Tibial nerve (tissue), 4 donors: ENCODE measurements around the gene PRPF40B. TPM values are rescaled to one million over a fixed set of nuclear protein-coding genes. Genes with fewer than 3 reads are reported as not detected.
A peak's percentile ranks its signal among the peaks of the same experiment; 100 is the strongest.

Experiments used
- DNase-seq, 2 donors: peaks; one replicate each; pipeline ENCODE4 v3.0.0-alpha.2; 2019; ENCODE audit warnings: low spot score in 2 of 2
- H3K27ac ChIP-seq, 4 donors: fragments of 200-600 bp; sonication (generic) in 3 of 4; one replicate each; pipeline ENCODE4 v1.5.1; 2017 to 2019; ENCODE audit warnings: mild to moderate bottlenecking in 1 of 4
- H3K27me3 ChIP-seq, 2 donors: fragments of 200-600 bp; sonication (generic) in 1 of 2; one replicate each; pipeline versions ENCODE4 v1.5.1 to v1.6.0; 2017 to 2019
- H3K36me3 ChIP-seq, 3 donors: fragments of 200-600 bp; sonication (generic); one replicate each; pipeline ENCODE4 v1.5.1; 2018 to 2019
- H3K4me1 ChIP-seq, 4 donors: fragments of 200-600 bp; sonication (generic) in 3 of 4; one replicate each; pipeline ENCODE4 v1.5.1; 2017 to 2019
- H3K4me3 ChIP-seq, 4 donors: fragments of 200-600 bp; sonication (generic) in 3 of 4; one replicate each; pipeline ENCODE4 v1.5.1; 2017 to 2019; ENCODE audit warnings: mild to moderate bottlenecking in 1 of 4, moderate library complexity in 1 of 4
- H3K9me3 ChIP-seq, 4 donors: fragments of 200-600 bp; sonication (generic) in 3 of 4; one replicate each; pipeline ENCODE4 v1.5.1; 2017 to 2019
- EP300 ChIP-seq, 2 donors: sonication (generic); formaldehyde crosslinking; IDR thresholded peaks; one replicate each; pipeline ENCODE4 v1.6.1; 2017; ENCODE audit warnings: antibody characterized with exemption in 2 of 2, mild to moderate bottlenecking in 1 of 2
- POLR2A ChIP-seq, 2 donors: fragments of 450-650 bp; IDR thresholded peaks; one replicate each; pipeline ENCODE4 v1.6.1; 2017; ENCODE audit warnings: antibody characterized with exemption in 2 of 2, mild to moderate bottlenecking in 2 of 2, moderate library complexity in 2 of 2
- WGBS, 2 donors: methylation state at CpG; one replicate each; pipeline ENCODE4 v1.1.5; 2018; 5-methylcytosine and 5-hydroxymethylcytosine counted together
- total RNA-seq, 4 donors: library from RNA; depleted of rRNA; stranded (reverse); fragments of >200 nt; gene quantifications; one replicate each; pipeline ENCODE4 v1.1.0, GENCODE V29; 2016
- TF ChIP-seq, protein P1 (sequence below), 5 experiments: fragments of 200-600 bp in 3 of 5; fragments of 450-650 bp in 2 of 5; sonication (generic) in 3 of 5; IDR thresholded peaks; one replicate each; pipeline ENCODE4 v1.5.1; 2016 to 2019; ENCODE audit warnings: antibody characterized with exemption in 5 of 5, mild to moderate bottlenecking in 3 of 5, moderate library complexity in 2 of 5

The PRPF40B gene
- total RNA-seq, 4 donors from 2014 or later: 18.1 to 36.0 (median 21.4) TPM

DNA sequence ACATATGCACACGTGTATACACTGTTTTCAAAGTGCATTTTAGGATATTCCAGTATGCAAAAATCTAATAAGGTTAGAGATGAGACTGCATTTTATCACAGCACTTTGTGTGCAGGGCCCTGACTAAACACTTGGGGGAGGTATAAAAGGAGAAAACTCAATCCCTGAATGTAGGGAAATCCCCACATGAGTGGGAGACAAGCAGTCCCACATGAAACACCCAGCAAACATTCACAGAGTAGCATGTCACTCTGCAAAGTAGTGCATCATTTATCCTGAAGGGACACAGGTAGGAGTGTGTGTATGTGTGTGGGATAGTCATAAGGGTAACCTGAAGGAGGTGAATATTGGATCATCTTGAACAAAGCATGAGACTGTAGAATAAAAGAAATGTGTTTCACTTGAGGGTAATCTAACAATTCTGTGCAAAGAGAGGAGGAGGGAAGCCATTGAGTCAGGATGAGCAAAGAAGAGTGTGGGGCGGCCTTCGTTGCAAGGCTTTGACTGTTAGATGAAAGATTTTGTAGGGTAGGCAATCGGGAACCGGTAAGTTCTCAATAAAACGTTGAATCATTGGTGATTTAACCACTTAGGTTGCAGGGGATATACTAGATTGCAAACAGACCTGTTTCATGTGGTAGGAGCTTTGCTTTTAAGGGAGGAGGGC, 2.9 kb downstream of the PRPF40B start:
- H3K36me3 ChIP-seq: peaks cover 0 to under 1% (median 0%) of the 10 kb centered on the region in 3 donors
- no peak for DNase-seq
- 71 to 73% methylated on average over 6 of the region's 6 CpGs for WGBS, 2 donors
- no peaks in the 10 kb centered on the region for H3K9me3 ChIP-seq
- H3K4me3 ChIP-seq: no peak overlapping the region
- H3K27me3 ChIP-seq: no peaks in the 10 kb centered on the region
- H3K4me1 ChIP-seq: peaks cover 0 to 25% (median 13%) of the 10 kb centered on the region in 4 donors
- H3K27ac ChIP-seq: peak overlapping the region in 1 of 4 donors; percentile 0
- no peak for TF ChIP-seq POLR2A (IDR thresholded peaks at IDR 0.05)
- no peak for TF ChIP-seq EP300 (IDR thresholded peaks at IDR 0.05)
- TF ChIP-seq, protein P1, sequence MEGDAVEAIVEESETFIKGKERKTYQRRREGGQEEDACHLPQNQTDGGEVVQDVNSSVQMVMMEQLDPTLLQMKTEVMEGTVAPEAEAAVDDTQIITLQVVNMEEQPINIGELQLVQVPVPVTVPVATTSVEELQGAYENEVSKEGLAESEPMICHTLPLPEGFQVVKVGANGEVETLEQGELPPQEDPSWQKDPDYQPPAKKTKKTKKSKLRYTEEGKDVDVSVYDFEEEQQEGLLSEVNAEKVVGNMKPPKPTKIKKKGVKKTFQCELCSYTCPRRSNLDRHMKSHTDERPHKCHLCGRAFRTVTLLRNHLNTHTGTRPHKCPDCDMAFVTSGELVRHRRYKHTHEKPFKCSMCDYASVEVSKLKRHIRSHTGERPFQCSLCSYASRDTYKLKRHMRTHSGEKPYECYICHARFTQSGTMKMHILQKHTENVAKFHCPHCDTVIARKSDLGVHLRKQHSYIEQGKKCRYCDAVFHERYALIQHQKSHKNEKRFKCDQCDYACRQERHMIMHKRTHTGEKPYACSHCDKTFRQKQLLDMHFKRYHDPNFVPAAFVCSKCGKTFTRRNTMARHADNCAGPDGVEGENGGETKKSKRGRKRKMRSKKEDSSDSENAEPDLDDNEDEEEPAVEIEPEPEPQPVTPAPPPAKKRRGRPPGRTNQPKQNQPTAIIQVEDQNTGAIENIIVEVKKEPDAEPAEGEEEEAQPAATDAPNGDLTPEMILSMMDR (IDR thresholded peaks at IDR 0.05): no peak

DNA sequence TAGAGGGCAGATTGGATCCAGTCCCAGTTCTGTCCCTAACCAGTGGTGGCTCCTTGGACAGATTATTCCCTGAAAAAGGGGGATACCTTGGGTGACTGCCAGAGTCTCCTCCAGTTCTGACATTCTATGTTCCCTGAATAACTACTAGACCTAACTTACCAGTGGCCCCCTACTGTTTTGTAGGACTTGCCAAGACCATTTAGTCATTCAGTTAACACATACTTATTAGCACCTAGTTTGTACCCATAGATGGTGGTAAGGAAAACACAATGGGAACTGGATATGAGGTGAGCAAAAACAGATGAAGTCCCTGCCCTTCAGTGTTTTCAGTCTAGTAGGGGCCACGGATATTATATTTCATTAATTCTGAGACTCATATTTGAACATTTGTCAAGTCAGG, 3.5 kb downstream of the PRPF40B start:
- no peak overlapping the region for H3K4me3 ChIP-seq
- DNase-seq: no peak
- H3K9me3 ChIP-seq: no peaks in the 10 kb centered on the region
- peaks cover 0 to 19% (median 10%) of the 10 kb centered on the region in 4 donors for H3K4me1 ChIP-seq
- H3K27me3 ChIP-seq: no peaks in the 10 kb centered on the region
- 79 to 88% methylated on average over 1 of the region's 1 CpG for WGBS, 2 donors
- no peak overlapping the region for H3K27ac ChIP-seq
- peaks cover 0 to 6% (median 0%) of the 10 kb centered on the region in 3 donors for H3K36me3 ChIP-seq
- TF ChIP-seq, protein P1 (IDR thresholded peaks at IDR 0.05): no peak
- TF ChIP-seq EP300 (IDR thresholded peaks at IDR 0.05) (no peak), POLR2A (IDR thresholded peaks at IDR 0.05) (no peak)

DNA sequence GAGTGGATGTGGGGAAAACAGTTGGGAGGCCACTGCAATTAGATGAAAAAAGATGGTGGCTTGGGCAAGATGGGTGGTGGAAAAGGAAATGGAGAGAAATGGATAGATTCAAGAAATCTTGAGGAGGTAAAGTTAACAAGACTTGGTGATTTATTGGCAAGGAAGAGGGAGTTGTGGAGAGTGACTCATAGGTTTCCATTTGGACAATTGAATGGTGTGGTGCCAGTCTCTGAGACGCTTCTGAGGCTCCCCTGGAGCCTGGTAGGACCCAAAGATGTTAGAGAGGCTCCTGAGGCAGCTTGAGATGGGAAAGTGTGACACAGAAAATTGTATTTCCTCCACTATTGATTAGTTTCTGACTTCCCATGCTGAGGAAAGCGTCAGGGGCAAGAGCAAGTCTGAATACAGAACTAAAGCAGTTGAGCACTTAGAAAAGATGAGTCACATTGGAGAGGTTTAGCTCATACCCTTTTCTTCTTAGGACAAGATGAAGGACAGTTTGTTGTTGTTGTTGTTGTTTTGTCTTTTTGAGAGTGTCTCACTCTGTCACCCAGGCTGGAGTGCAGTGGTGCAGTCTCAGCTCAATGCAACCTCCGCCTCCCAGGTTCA, 4.5 kb downstream of the PRPF40B start:
- Histone ChIP-seq H3K4me3 (no peak overlapping the region), H3K27ac (no peak overlapping the region), H3K27me3 (no peaks in the 10 kb centered on the region), H3K4me1 (peaks cover 0 to 10% (median under 1%) of the 10 kb centered on the region in 4 donors), H3K9me3 (no peaks in the 10 kb centered on the region), H3K36me3 (peaks cover 0 to 16% (median 0%) of the 10 kb centered on the region in 3 donors)
- WGBS, 2 donors: 80 to 87% methylated on average over 3 of the region's 3 CpGs
- no peak for DNase-seq
- TF ChIP-seq POLR2A (IDR thresholded peaks at IDR 0.05): no peak
- TF ChIP-seq EP300 (IDR thresholded peaks at IDR 0.05): no peak
- TF ChIP-seq, protein P1 (IDR thresholded peaks at IDR 0.05): no peak

DNA sequence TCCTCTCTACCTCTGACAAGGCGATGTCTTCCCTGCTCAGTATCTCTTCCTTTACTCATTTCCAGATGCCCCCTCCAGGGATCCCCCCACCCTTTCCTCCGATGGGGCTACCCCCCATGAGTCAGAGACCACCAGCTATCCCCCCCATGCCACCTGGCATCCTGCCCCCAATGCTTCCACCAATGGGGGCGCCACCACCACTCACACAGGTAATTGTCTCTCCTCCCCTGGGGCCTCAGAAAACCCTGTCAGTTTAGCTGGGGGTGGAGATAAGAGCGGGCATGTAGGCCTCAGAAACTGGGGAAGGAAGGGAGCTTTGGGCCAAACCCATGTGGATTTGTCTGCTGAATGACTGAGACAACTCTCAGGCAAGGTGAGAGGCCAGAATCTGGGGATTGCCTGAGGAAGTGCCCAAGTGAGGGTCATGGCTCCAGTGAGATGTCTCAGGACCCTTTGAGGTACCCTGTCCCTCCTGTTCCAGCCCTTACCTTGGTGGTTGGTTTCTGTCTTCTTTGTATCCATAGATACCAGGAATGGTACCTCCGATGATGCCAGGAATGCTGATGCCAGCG, 8.1 kb downstream of the PRPF40B start:
- H3K4me1 ChIP-seq: peaks cover 0 to 4% (median under 1%) of the 10 kb centered on the region in 4 donors
- peaks cover 0 to 44% (median 0%) of the 10 kb centered on the region in 3 donors for H3K36me3 ChIP-seq
- H3K27ac ChIP-seq: no peak overlapping the region
- TF ChIP-seq, protein P1 (IDR thresholded peaks at IDR 0.05): no peak
- TF ChIP-seq EP300 (IDR thresholded peaks at IDR 0.05): no peak
- TF ChIP-seq POLR2A (IDR thresholded peaks at IDR 0.05): no peak
- no peaks in the 10 kb centered on the region for H3K9me3 ChIP-seq
- H3K27me3 ChIP-seq: no peaks in the 10 kb centered on the region
- no peak for DNase-seq
- no peak overlapping the region for H3K4me3 ChIP-seq
- 90 to 98% methylated on average over 5 to 6 of the region's 6 CpGs for WGBS, 2 donors

DNA sequence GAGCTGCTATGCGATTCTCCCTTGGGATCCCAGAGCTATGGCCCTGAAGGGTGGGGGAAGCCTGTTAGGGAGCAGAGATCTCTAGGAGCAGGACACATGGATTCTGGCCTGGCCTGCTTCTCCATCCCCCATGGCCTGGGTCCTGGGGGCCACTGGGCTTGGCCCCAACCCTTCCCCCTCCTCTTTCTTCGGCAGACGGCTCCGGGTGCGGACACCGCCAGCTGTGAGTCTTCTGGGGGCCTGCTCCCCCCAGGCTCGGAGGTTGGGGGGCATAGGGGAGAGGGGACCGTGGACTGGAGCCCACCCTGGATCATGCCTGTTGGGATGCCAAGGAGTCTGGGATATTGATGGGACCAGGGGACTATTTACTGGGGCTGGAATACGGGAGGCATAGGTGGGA, 9.0 kb downstream of the PRPF40B start:
- no peak overlapping the region for H3K4me3 ChIP-seq
- no peak overlapping the region for H3K27ac ChIP-seq
- peaks cover 0 to 44% (median 0%) of the 10 kb centered on the region in 3 donors for H3K36me3 ChIP-seq
- WGBS, 2 donors: 88 to 93% methylated on average over 8 to 9 of the region's 9 CpGs
- TF ChIP-seq POLR2A (IDR thresholded peaks at IDR 0.05): no peak
- TF ChIP-seq, protein P1 (IDR thresholded peaks at IDR 0.05): no peak
- no peak for TF ChIP-seq EP300 (IDR thresholded peaks at IDR 0.05)
- no peaks in the 10 kb centered on the region for H3K27me3 ChIP-seq
- H3K4me1 ChIP-seq: peaks cover 0 to 14% (median 10%) of the 10 kb centered on the region in 4 donors
- H3K9me3 ChIP-seq: no peaks in the 10 kb centered on the region
- DNase-seq: no peak
